ENCODE data around the gene KCNA1. TPM values are rescaled to one million over a fixed set of nuclear protein-coding genes. Genes with fewer than 3 reads are reported as not detected.

Gene KCNA1
- total and polyA plus RNA-seq, 2 experiments from 2014 or later = not detected

DNA sequence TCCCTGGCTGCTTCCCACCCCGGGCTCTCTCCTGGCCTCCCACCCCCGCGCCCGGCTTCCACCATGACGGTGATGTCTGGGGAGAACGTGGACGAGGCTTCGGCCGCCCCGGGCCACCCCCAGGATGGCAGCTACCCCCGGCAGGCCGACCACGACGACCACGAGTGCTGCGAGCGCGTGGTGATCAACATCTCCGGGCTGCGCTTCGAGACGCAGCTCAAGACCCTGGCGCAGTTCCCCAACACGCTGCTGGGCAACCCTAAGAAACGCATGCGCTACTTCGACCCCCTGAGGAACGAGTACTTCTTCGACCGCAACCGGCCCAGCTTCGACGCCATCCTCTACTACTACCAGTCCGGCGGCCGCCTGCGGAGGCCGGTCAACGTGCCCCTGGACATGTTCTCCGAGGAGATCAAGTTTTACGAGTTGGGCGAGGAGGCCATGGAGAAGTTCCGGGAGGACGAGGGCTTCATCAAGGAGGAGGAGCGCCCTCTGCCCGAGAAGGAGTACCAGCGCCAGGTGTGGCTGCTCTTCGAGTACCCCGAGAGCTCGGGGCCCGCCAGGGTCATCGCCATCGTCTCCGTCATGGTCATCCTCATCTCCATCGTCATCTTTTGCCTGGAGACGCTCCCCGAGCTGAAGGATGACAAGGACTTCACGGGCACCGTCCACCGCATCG, 1.8 kb downstream of the KCNA1 start:
- 74 to 84% methylated on average over 49 to 60 of the region's 61 CpGs for WGBS, 2 experiments (ENCODE audit: low coverage in 1 of 2, low lambda C conversion rate in 2 of 2, missing lambda C conversion rate in 2 of 2)
- Histone ChIP-seq H3K27ac (no peak overlapping the region), H4K20me1 (ENCODE audit: insufficient read depth) (no peaks in the 10 kb centered on the region), H3K4me3 (no peak overlapping the region), H3K9me2 (ENCODE audit: insufficient read depth) (no peaks in the 10 kb centered on the region), H3K4me2 (ENCODE audit: unreplicated experiment) (no peak overlapping the region), H3K27me3 (replicated peaks; ENCODE audit: insufficient read depth) (peaks cover 54% of the 10 kb centered on the region), H3F3A (ENCODE audit: insufficient read depth) (no peaks in the 10 kb centered on the region), H3K9me3 (ENCODE audit: low read depth) (no peaks in the 10 kb centered on the region), H3K36me3 (ENCODE audit: low read depth) (no peaks in the 10 kb centered on the region), H3K79me2 (ENCODE audit: insufficient read depth) (no peaks in the 10 kb centered on the region), H3K9ac (no peak overlapping the region), H3K4me1 (ENCODE audit: insufficient read depth) (no peaks in the 10 kb centered on the region), H2AFZ (no peak overlapping the region)
- no peak for DNase-seq
- no peak for TF ChIP-seq EZH2phosphoT487 (IDR thresholded peaks at IDR 0.05; ENCODE audit: insufficient read depth, low read depth)
- TF ChIP-seq EZH2 (IDR thresholded peaks at IDR 0.05; ENCODE audit: insufficient read depth, poor library complexity, severe bottlenecking) = no peak
- in situ Hi-C loops (cut with MboI) = no loop called here

DNA sequence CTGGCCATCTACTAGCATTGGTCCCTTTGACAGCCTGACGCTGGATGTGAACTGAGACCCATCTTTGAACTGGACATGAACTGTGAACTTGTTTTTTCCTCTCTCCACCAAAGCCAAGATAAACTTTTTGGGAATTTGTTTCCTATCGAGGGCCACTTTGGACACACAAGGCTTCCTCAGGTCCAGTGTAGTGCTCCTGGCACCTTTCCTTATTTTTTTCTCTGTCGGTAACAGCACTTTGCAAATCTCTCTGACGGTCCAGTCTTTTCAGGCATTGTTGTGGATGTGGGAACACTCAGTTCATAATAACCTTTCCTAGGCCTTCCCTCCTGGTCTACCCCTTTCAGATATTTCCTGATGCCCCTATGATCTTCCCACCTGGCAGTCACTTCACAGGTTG, 5.0 kb downstream of the KCNA1 start:
- H3K9me3 ChIP-seq (ENCODE audit: low read depth) = no peaks in the 10 kb centered on the region
- H3K4me1 ChIP-seq (ENCODE audit: insufficient read depth) = no peaks in the 10 kb centered on the region
- no peaks in the 10 kb centered on the region for H4K20me1 ChIP-seq (ENCODE audit: insufficient read depth)
- H3F3A ChIP-seq (ENCODE audit: insufficient read depth) = no peaks in the 10 kb centered on the region
- H2AFZ ChIP-seq = no peak overlapping the region
- WGBS, 2 experiments (ENCODE audit: low coverage in 1 of 2, low lambda C conversion rate in 2 of 2, missing lambda C conversion rate in 2 of 2) = 76% methylated on average over 4 of the region's 4 CpGs
- TF ChIP-seq EZH2phosphoT487 (IDR thresholded peaks at IDR 0.05; ENCODE audit: insufficient read depth, low read depth) (no peak), EZH2 (IDR thresholded peaks at IDR 0.05; ENCODE audit: insufficient read depth, poor library complexity, severe bottlenecking) (no peak)
- H3K9me2 ChIP-seq (ENCODE audit: insufficient read depth) = no peaks in the 10 kb centered on the region
- H3K4me2 ChIP-seq (ENCODE audit: unreplicated experiment) = no peak overlapping the region
- no peak for DNase-seq
- no peak overlapping the region for H3K9ac ChIP-seq
- H3K79me2 ChIP-seq (ENCODE audit: insufficient read depth) = no peaks in the 10 kb centered on the region
- no peak overlapping the region for H3K27ac ChIP-seq
- no peaks in the 10 kb centered on the region for H3K36me3 ChIP-seq (ENCODE audit: low read depth)
- in situ Hi-C loops (cut with MboI) = no loop called here
- no peak overlapping the region for H3K4me3 ChIP-seq
- peaks cover 40% of the 10 kb centered on the region for H3K27me3 ChIP-seq (replicated peaks; ENCODE audit: insufficient read depth)

DNA sequence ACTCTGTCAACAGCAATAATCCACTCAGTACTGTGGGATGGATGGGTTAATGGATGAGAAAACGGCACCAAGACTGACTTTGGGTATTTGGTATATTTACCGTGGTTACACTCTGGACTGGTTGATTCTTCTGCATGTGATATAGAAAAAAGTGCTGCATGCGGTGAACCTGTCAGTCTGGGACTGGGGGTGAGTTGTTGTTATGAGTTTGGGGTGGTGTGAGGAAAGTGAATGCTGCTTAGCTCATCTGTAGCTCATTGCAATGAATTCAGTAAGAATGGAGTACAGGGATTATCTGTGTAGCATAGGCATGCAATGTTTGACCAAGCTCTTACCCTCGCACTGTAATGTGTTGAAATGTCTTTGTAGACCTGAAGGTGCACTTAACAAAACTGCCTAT, 6.0 kb downstream of the KCNA1 start:
- H3K79me2 ChIP-seq (ENCODE audit: insufficient read depth) = no peaks in the 10 kb centered on the region
- H3K9me3 ChIP-seq (ENCODE audit: low read depth) = no peaks in the 10 kb centered on the region
- H2AFZ ChIP-seq = no peak overlapping the region
- H3K9ac ChIP-seq = no peak overlapping the region
- H3K4me2 ChIP-seq (ENCODE audit: unreplicated experiment) = no peak overlapping the region
- in situ Hi-C loops (cut with MboI) = no loop called here
- no peak overlapping the region for H3K27ac ChIP-seq
- TF ChIP-seq EZH2phosphoT487 (IDR thresholded peaks at IDR 0.05; ENCODE audit: insufficient read depth, low read depth) (no peak), EZH2 (IDR thresholded peaks at IDR 0.05; ENCODE audit: insufficient read depth, poor library complexity, severe bottlenecking) (no peak)
- H3K9me2 ChIP-seq (ENCODE audit: insufficient read depth) = no peaks in the 10 kb centered on the region
- H4K20me1 ChIP-seq (ENCODE audit: insufficient read depth) = no peaks in the 10 kb centered on the region
- no peak overlapping the region for H3K4me3 ChIP-seq
- no peaks in the 10 kb centered on the region for H3K36me3 ChIP-seq (ENCODE audit: low read depth)
- H3K4me1 ChIP-seq (ENCODE audit: insufficient read depth) = no peaks in the 10 kb centered on the region
- no peak for DNase-seq
- 61 to 67% methylated on average over 4 of the region's 4 CpGs for WGBS, 2 experiments (ENCODE audit: low coverage in 1 of 2, low lambda C conversion rate in 2 of 2, missing lambda C conversion rate in 2 of 2)
- no peaks in the 10 kb centered on the region for H3F3A ChIP-seq (ENCODE audit: insufficient read depth)
- H3K27me3 ChIP-seq (replicated peaks; ENCODE audit: insufficient read depth) = peaks cover 35% of the 10 kb centered on the region

DNA sequence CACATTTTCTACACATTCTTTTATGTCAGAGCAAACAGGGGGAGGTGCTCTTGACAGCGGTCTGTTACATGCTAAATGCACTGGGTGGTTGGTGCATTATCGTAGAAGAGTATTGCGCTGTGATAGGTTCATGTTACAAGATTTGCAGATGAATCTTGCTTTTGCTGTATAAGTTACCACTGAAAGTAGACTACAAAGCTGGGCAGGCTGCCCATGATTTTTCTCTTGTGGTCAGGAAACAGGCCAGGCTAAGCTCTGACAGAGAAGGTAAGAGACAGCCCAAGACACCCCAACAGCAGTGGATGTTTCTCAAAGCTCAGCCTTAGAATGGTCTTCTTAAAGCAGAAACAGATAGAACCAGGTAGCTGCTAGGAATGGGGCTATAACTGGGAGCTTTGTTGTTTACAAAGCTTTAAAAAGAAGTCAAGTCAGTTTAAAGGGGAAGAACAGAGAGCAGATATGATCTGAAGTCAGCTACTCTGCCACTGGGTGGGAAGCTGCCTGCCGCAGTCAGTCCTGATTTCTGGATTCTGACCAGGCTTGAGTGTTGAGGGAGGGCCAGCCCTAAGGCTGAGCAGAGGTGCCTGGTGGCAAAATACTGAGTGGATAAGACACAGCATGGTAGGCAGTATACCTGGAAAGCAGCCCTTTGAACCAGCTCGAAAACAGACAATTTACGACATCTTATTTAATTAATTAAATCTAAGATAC, 9.4 kb downstream of the KCNA1 start:
- H3K36me3 ChIP-seq (ENCODE audit: low read depth) = no peaks in the 10 kb centered on the region
- no peaks in the 10 kb centered on the region for H4K20me1 ChIP-seq (ENCODE audit: insufficient read depth)
- H3F3A ChIP-seq (ENCODE audit: insufficient read depth) = no peaks in the 10 kb centered on the region
- H3K9ac ChIP-seq = no peak overlapping the region
- H3K79me2 ChIP-seq (ENCODE audit: insufficient read depth) = no peaks in the 10 kb centered on the region
- no peaks in the 10 kb centered on the region for H3K4me1 ChIP-seq (ENCODE audit: insufficient read depth)
- DNase-seq = no peak
- H3K27me3 ChIP-seq (replicated peaks; ENCODE audit: insufficient read depth) = peaks cover 22% of the 10 kb centered on the region
- in situ Hi-C loops (cut with MboI) = no loop called here
- no peak overlapping the region for H3K4me2 ChIP-seq (ENCODE audit: unreplicated experiment)
- no peaks in the 10 kb centered on the region for H3K9me2 ChIP-seq (ENCODE audit: insufficient read depth)
- H2AFZ ChIP-seq = no peak overlapping the region
- no peak overlapping the region for H3K27ac ChIP-seq
- H3K4me3 ChIP-seq = no peak overlapping the region
- H3K9me3 ChIP-seq (ENCODE audit: low read depth) = no peaks in the 10 kb centered on the region
- 73 to 76% methylated on average over 6 of the region's 6 CpGs for WGBS, 2 experiments (ENCODE audit: low coverage in 1 of 2, low lambda C conversion rate in 2 of 2, missing lambda C conversion rate in 2 of 2)
- TF ChIP-seq EZH2 (IDR thresholded peaks at IDR 0.05; ENCODE audit: insufficient read depth, poor library complexity, severe bottlenecking) = no peak
- TF ChIP-seq EZH2phosphoT487 (IDR thresholded peaks at IDR 0.05; ENCODE audit: insufficient read depth, low read depth) = no peak

Measured in GM23248 (cell line).